Coronary artery (tissue), 2 donors: Measurements from ENCODE around the gene AOC3.
A peak's percentile ranks its signal among the peaks of the same experiment; 100 is the strongest.

Source experiments
- DNase-seq: peaks from one replicate; pipeline ENCODE4 v3.0.0-alpha.2; 2017; ENCODE audit warnings: low spot score
- H3K27ac ChIP-seq, 2 donors: fragments of 200-600 bp; sonication (generic); one replicate each; pipeline ENCODE4 v1.5.1; 2016 to 2019
- H3K4me3 ChIP-seq: fragments of 200-600 bp; sonication (generic); 2 replicates; pipeline ENCODE4 v1.5.1; 2016; ENCODE audit warnings: mild to moderate bottlenecking, moderate library complexity
- CTCF ChIP-seq: fragments of 200-600 bp; sonication (generic); IDR thresholded peaks from one replicate; pipeline ENCODE4 v1.5.1; 2019; ENCODE audit warnings: antibody characterized with exemption

AOC3 gene

GRCh38 chr17:42832934-42833766, 17.8 kb upstream of the AOC3 start, which contains the start of gene PSME3:
TSS of gene PSME3 (plus strand) at chr17:42833397. CDS start at chr17:42833632, 235 bp downstream.
- no peak for TF ChIP-seq CTCF
- Histone ChIP-seq H3K27ac (peak within 1 kb of the TSS; percentile 84 to 86), H3K4me3 (peak within 1 kb of the TSS; percentile 81)
- DNase-seq = peak; percentile 94

- Histone ChIP-seq H3K27ac (peak overlapping the region; percentile 84 to 86), H3K4me3 (peak overlapping the region; percentile 81)
- no peak for TF ChIP-seq CTCF
- DNase-seq = peak; percentile 72
Observed at GRCh38 chr17:42833767-42834422, 17.1 kb upstream of the AOC3 start.

GRCh38 chr17:42835732-42836131, 15.3 kb upstream of the AOC3 start:
- H3K4me3 ChIP-seq = no peak overlapping the region

GRCh38 chr17:42841975-42842685, 8.9 kb upstream of the AOC3 start:
- H3K4me3 ChIP-seq = no peak overlapping the region
- TF ChIP-seq CTCF = no peak
- DNase-seq = peak; percentile 29

More at GRCh38 chr17:42835732-42836131, 15.3 kb upstream of the AOC3 start:
- no peak for DNase-seq
- no peak overlapping the region for H3K27ac ChIP-seq
- TF ChIP-seq CTCF = no peak

GRCh38 chr17:42843358-42843934, 7.6 kb upstream of the AOC3 start:
- Histone ChIP-seq H3K27ac (peak overlapping the region in 1 of 2 donors; percentile 49), H3K4me3 (no peak overlapping the region)
- peak; percentile 87 for TF ChIP-seq CTCF
- no peak for DNase-seq

More at GRCh38 chr17:42841975-42842685, 8.9 kb upstream of the AOC3 start:
- no peak overlapping the region for H3K27ac ChIP-seq

- Histone ChIP-seq H3K4me3 (no peak within 1 kb of the TSS), H3K27ac (peak within 1 kb of the TSS in 1 of 2 donors; percentile 49)
- peak; percentile 17 for DNase-seq
- no peak for TF ChIP-seq CTCF
Observed at GRCh38 chr17:42844271-42844670, 6.7 kb upstream of the AOC3 start, which contains the start of gene AOC2. TSS of gene AOC2 (plus strand) at chr17:42844580. CDS start at chr17:42844627, 47 bp downstream.
